Stimulated activated CD8-positive, alpha-beta memory T cell treated with anti-CD3 and anti-CD28 coated beads, Interleukin-4, amount 100 ng/mL, for 4 hours (primary cell): ENCODE results near the gene TRABD2B.

Experiments used
- DNase-seq, 2 donors: peaks; one replicate each; pipeline ENCODE4 v3.0.0-alpha.2; 2020; ENCODE audit warnings: low read depth in 2 of 2, low spot score in 1 of 2

TRABD2B gene

DNA sequence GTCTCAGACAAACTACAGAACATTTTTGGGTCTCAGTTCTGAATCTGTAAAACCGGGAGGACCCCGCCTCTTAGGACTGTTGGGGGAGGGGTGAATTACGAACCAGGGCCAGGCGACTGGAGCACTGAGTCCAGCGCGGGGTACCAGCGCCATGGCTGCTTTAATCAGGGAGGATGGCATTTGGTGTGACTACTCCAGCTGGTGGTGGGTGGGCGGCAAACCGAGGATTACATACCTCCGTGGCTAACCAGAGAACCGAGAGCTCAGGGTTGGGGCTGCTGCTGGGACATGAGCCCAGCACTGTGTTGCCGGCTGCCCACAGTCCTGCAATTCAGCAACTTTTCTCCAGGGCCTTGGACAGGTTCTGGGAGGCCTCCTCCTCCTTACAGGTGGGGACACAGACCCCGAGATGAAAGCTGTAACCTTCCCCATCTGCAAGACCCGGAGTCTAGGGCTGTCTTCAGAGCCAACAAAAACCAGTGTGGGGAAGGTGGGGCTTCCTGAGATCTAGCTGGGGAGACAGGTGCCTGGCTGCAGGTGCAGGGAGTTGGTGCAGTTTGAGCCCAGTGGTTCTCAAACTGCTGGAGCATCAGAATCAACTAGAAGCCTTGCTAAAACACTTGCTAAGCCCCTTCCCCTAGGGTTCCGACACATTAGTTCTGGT is 285.9 kb downstream of the TRABD2B start:
- DNase-seq = no peak
